WI38 (cell line): ENCODE results near the gene PPIB.
"Not testable (repeated sequence)": the region's sequence is repeated elsewhere in the genome, so short reads cannot be mapped to it uniquely, and the experiment has no call there.

Experiments used
- H3K4me3 ChIP-seq: 2 replicates; pipeline ENCODE4 v1.5.1; 2011; ENCODE audit warnings: low read depth, mild to moderate bottlenecking, control low read depth, low read length
- CTCF ChIP-seq: IDR thresholded peaks from 2 replicates; pipeline ENCODE4 v1.5.1; 2012; ENCODE audit warnings: low read depth, mild to moderate bottlenecking, control low read depth, low read length

PPIB gene

GRCh38 chr15:64111679-64112050, 51.2 kb downstream of the PPIB start:
- TF ChIP-seq CTCF, result no peak
- no peak overlapping the region for H3K4me3 ChIP-seq

GRCh38 chr15:64110950-64111678, 51.7 kb downstream of the PPIB start:
- no peak overlapping the region for H3K4me3 ChIP-seq
- TF ChIP-seq CTCF, result no peak

DNA sequence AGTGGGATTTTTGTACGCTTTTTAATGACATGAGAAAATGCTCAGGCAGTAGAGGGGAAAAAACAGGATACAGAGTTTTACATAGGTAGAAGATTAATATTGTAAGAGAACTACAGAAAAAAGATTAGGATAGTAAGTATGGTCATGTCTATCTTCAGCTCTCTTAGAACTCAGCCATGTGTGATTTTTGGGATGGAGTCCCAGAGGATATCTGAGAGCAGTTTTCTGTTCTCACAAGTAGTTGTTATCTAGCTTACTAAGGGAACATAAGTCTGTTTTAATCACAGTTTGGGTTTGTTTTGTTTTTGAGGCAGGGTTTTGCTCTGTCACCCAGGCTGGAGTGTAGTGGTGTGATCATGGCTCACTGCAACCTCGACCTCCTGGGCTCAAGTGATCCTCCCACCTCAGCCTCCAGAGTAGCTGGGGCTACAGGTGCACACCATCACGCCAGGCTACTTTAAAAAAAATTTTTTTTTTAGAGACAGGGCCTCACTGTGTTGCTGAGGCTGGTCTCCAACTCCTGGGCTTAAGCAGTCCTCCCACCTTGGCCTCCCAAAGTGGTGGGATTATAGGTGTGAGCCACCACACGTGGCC, 52.6 kb downstream of the PPIB start:
- H3K4me3 ChIP-seq, result not testable (repeated sequence)

GRCh38 chr15:64107337-64107736, 55.5 kb downstream of the PPIB start:
- TF ChIP-seq CTCF, result no peak
- no peak overlapping the region for H3K4me3 ChIP-seq
